Activated naive CD4-positive, alpha-beta T cell treated with anti-CD3 and anti-CD28 coated beads, Interleukin-2, amount 10 ng/mL, durations not matched to agents 7 days and 5 days (primary cell): ENCODE results near the gene MEF2C.
"Not testable (repeated sequence)": the region's sequence is repeated elsewhere in the genome, so short reads cannot be mapped to it uniquely, and the experiment has no call there.

ENCODE experiments used
- CTCF ChIA-PET: fragments of 350-600 bp; sonication (Branson Sonifier 250); formaldehyde crosslinking; loops from one replicate; lab custom pipeline; 2021; ENCODE audit warnings: antibody characterized with exemption; lab: Charles Lee
- DNase-seq: peaks from one replicate; pipeline ENCODE4 v3.0.0-alpha.2; 2020
- H3K27ac Mint-ChIP-seq: one replicate; pipeline ENCODE4 v1.8.0; 2021; ENCODE audit warnings: mild to moderate bottlenecking, moderate library complexity, mixed read lengths
- H3K27me3 Mint-ChIP-seq: one replicate; pipeline ENCODE4 v1.8.0; 2021; ENCODE audit warnings: mild to moderate bottlenecking, mixed read lengths
- H3K36me3 Mint-ChIP-seq: one replicate; pipeline ENCODE4 v1.8.0; 2021; ENCODE audit warnings: mixed read lengths
- H3K4me1 Mint-ChIP-seq: one replicate; pipeline ENCODE4 v1.8.0; 2021; ENCODE audit warnings: mixed read lengths
- H3K4me3 Mint-ChIP-seq: one replicate; pipeline ENCODE4 v1.8.0; 2021; ENCODE audit warnings: mild to moderate bottlenecking, moderate library complexity, mixed read lengths
- H3K9me3 Mint-ChIP-seq: one replicate; pipeline ENCODE4 v1.8.0; 2021; ENCODE audit warnings: mixed read lengths

Gene MEF2C

GRCh38 chr5:88883059-88883835 lies at the start of gene MEF2C:
TSS of gene MEF2C (minus strand) at chr5:88883184. CDS start at chr5:88823788, 59,396 bp downstream.
- Mint-ChIP-seq H3K4me3 (peak within 1 kb of the TSS; percentile 74), H3K4me1 (peaks cover 23% of the 10 kb centered on the region), H3K36me3 (no peaks in the 10 kb centered on the region), H3K27ac (peak within 1 kb of the TSS; percentile 1), H3K27me3 (peaks cover 36% of the 10 kb centered on the region), H3K9me3 (no peaks in the 10 kb centered on the region)
- no peak for DNase-seq
- CTCF ChIA-PET = no interaction called here

GRCh38 chr5:88932541-88932940 lies 49.6 kb upstream of the MEF2C start:
- CTCF ChIA-PET = no interaction called here
- Mint-ChIP-seq H3K4me3 (no peak overlapping the region), H3K4me1 (no peaks in the 10 kb centered on the region), H3K27ac (no peak overlapping the region), H3K27me3 (no peaks in the 10 kb centered on the region), H3K36me3 (no peaks in the 10 kb centered on the region), H3K9me3 (no peaks in the 10 kb centered on the region)
- no peak for DNase-seq

- Mint-ChIP-seq H3K36me3 (no peaks in the 10 kb centered on the region), H3K27me3 (no peaks in the 10 kb centered on the region), H3K4me1 (no peaks in the 10 kb centered on the region), H3K27ac (no peak overlapping the region), H3K9me3 (no peaks in the 10 kb centered on the region), H3K4me3 (no peak overlapping the region)
- no peak for DNase-seq
- CTCF ChIA-PET = no interaction called here
Measured at GRCh38 chr5:88930335-88930734, 47.4 kb upstream of the MEF2C start.

- CTCF ChIA-PET = no interaction called here
- H3K27ac Mint-ChIP-seq = no peak overlapping the region
- H3K36me3 Mint-ChIP-seq = no peaks in the 10 kb centered on the region
- no peaks in the 10 kb centered on the region for H3K4me1 Mint-ChIP-seq
- no peak overlapping the region for H3K4me3 Mint-ChIP-seq
- H3K27me3 Mint-ChIP-seq = no peaks in the 10 kb centered on the region
- DNase-seq = no peak
- H3K9me3 Mint-ChIP-seq = no peaks in the 10 kb centered on the region
Measured at GRCh38 chr5:88929385-88929784, 46.4 kb upstream of the MEF2C start.

GRCh38 chr5:88926774-88927173 lies 43.8 kb upstream of the MEF2C start:
- H3K27ac Mint-ChIP-seq = no peak overlapping the region
- no peaks in the 10 kb centered on the region for H3K27me3 Mint-ChIP-seq
- no peak for DNase-seq
- H3K4me3 Mint-ChIP-seq = no peak overlapping the region
- H3K36me3 Mint-ChIP-seq = no peaks in the 10 kb centered on the region
- CTCF ChIA-PET = interaction anchor here (0.6 kb wide), 1 partner anchor 1337 kb away, joined by 3 read pairs; no protein-coding TSS in a partner anchor
- H3K9me3 Mint-ChIP-seq = no peaks in the 10 kb centered on the region
- H3K4me1 Mint-ChIP-seq = no peaks in the 10 kb centered on the region

GRCh38 chr5:88925692-88926490 lies 42.9 kb upstream of the MEF2C start:
- H3K27me3 Mint-ChIP-seq = no peaks in the 10 kb centered on the region
- H3K4me1 Mint-ChIP-seq = no peaks in the 10 kb centered on the region
- H3K27ac Mint-ChIP-seq = no peak overlapping the region
- CTCF ChIA-PET = no interaction called here
- no peaks in the 10 kb centered on the region for H3K9me3 Mint-ChIP-seq
- H3K36me3 Mint-ChIP-seq = no peaks in the 10 kb centered on the region
- no peak overlapping the region for H3K4me3 Mint-ChIP-seq
- no peak for DNase-seq

GRCh38 chr5:88924330-88924657 lies 41.3 kb upstream of the MEF2C start:
- Mint-ChIP-seq H3K27ac (no peak overlapping the region), H3K27me3 (no peaks in the 10 kb centered on the region), H3K4me3 (no peak overlapping the region), H3K9me3 (no peaks in the 10 kb centered on the region), H3K4me1 (no peaks in the 10 kb centered on the region), H3K36me3 (no peaks in the 10 kb centered on the region)
- DNase-seq = no peak
- CTCF ChIA-PET = no interaction called here

GRCh38 chr5:88923623-88924329 lies 40.8 kb upstream of the MEF2C start:
- Mint-ChIP-seq H3K27ac (no peak overlapping the region), H3K4me1 (no peaks in the 10 kb centered on the region), H3K27me3 (no peaks in the 10 kb centered on the region), H3K4me3 (no peak overlapping the region), H3K9me3 (no peaks in the 10 kb centered on the region), H3K36me3 (no peaks in the 10 kb centered on the region)
- CTCF ChIA-PET = no interaction called here
- DNase-seq = no peak

- H3K9me3 Mint-ChIP-seq, DNase-seq, H3K27ac Mint-ChIP-seq, CTCF ChIA-PET, H3K4me1 Mint-ChIP-seq, H3K27me3 Mint-ChIP-seq, H3K36me3 Mint-ChIP-seq, H3K4me3 Mint-ChIP-seq: not testable (repeated sequence)
Measured at GRCh38 chr5:88912743-88913142, 29.8 kb upstream of the MEF2C start.

GRCh38 chr5:88911059-88911572 lies 28.1 kb upstream of the MEF2C start:
- H3K27ac Mint-ChIP-seq, CTCF ChIA-PET, H3K9me3 Mint-ChIP-seq, DNase-seq, H3K36me3 Mint-ChIP-seq, H3K27me3 Mint-ChIP-seq, H3K4me3 Mint-ChIP-seq, H3K4me1 Mint-ChIP-seq: not testable (repeated sequence)

- H3K27me3 Mint-ChIP-seq, DNase-seq, H3K4me3 Mint-ChIP-seq, H3K36me3 Mint-ChIP-seq, H3K4me1 Mint-ChIP-seq, H3K9me3 Mint-ChIP-seq, H3K27ac Mint-ChIP-seq, CTCF ChIA-PET: not testable (repeated sequence)
Measured at GRCh38 chr5:88904478-88904877, 21.5 kb upstream of the MEF2C start.

- DNase-seq, H3K27me3 Mint-ChIP-seq, CTCF ChIA-PET, H3K4me1 Mint-ChIP-seq, H3K27ac Mint-ChIP-seq, H3K9me3 Mint-ChIP-seq, H3K36me3 Mint-ChIP-seq, H3K4me3 Mint-ChIP-seq: not testable (repeated sequence)
Measured at GRCh38 chr5:88903966-88904365, 21.0 kb upstream of the MEF2C start.

GRCh38 chr5:88901077-88901476 lies 18.1 kb upstream of the MEF2C start:
- H3K4me1 Mint-ChIP-seq, CTCF ChIA-PET: not testable (repeated sequence)

GRCh38 chr5:88899096-88899737 lies 16.2 kb upstream of the MEF2C start:
- Mint-ChIP-seq H3K27ac (no peak overlapping the region), H3K4me3 (no peak overlapping the region), H3K36me3 (no peaks in the 10 kb centered on the region), H3K4me1 (no peaks in the 10 kb centered on the region), H3K27me3 (no peaks in the 10 kb centered on the region), H3K9me3 (no peaks in the 10 kb centered on the region)
- CTCF ChIA-PET = no interaction called here
- no peak for DNase-seq

More at GRCh38 chr5:88901077-88901476, 18.1 kb upstream of the MEF2C start:
- not testable (repeated sequence) for H3K4me3 Mint-ChIP-seq, H3K27me3 Mint-ChIP-seq, DNase-seq, H3K36me3 Mint-ChIP-seq, H3K27ac Mint-ChIP-seq, H3K9me3 Mint-ChIP-seq
